Pericardium fibroblast (primary cell): Measurements from ENCODE around the gene ANGPTL1. TPM values are rescaled to one million over a fixed set of nuclear protein-coding genes. Genes with fewer than 3 reads are reported as not detected.

ENCODE experiments used
- total RNA-seq: library from RNA; depleted of rRNA; stranded (reverse); fragments of >200 nt; gene quantifications from 2 replicates; pipeline ENCODE4 v1.2.3, GENCODE V29; 2015

The ANGPTL1 gene, protein sequence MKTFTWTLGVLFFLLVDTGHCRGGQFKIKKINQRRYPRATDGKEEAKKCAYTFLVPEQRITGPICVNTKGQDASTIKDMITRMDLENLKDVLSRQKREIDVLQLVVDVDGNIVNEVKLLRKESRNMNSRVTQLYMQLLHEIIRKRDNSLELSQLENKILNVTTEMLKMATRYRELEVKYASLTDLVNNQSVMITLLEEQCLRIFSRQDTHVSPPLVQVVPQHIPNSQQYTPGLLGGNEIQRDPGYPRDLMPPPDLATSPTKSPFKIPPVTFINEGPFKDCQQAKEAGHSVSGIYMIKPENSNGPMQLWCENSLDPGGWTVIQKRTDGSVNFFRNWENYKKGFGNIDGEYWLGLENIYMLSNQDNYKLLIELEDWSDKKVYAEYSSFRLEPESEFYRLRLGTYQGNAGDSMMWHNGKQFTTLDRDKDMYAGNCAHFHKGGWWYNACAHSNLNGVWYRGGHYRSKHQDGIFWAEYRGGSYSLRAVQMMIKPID
- total RNA-seq = 43.1 and 77.5 TPM in 2 replicates

DNA sequence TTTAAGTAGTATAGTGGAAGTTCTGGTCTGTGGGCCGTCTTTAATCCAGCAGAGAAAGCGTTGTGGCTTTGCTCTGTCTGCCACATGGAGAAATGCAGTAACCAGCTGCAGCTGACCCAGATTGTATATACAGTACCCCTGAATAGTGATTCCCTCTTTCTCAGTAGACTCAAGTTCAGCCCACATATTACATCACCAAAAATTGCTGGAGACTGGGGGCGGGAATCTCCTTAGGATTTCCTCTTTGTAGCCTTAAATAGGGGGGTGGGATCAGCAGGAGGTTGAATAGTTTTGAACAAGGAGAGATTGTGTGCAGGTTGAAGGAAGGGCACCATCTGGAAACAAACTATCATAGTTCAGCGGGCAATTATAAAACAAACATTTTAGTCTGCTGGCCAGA is at the start of gene ANGPTL1:
Gene ANGPTL1 (minus strand): TSS at position 134 of the 400 bp plus-strand sequence. CDS start 5,301 bp downstream, outside the sequence.

Other genes starting within 250 kb of the ANGPTL1 start
- 17.9 and 26.6 TPM in 2 replicates for gene RALGPS2, start 145.8 kb downstream of the ANGPTL1 start, total RNA-seq
- gene FAM20B, start 154.8 kb upstream of the ANGPTL1 start, total RNA-seq = 26.2 and 32.4 TPM in 2 replicates
- 19.2 and 60.9 TPM in 2 replicates for gene TOR3A, start 211.0 kb upstream of the ANGPTL1 start, total RNA-seq